GM18502 (cell line): ENCODE measurements around the gene CEPT1.
A peak's percentile ranks its signal among the peaks of the same experiment; 100 is the strongest.

Source experiments
- ATAC-seq: cut with Tn5 transposase; IDR thresholded peaks from one replicate; pipeline ENCODE4 v1.9.1; 2021; ENCODE audit warnings: mild to moderate bottlenecking; ENCODE audit not compliant: unreplicated experiment, poor library complexity

The CEPT1 gene

GRCh38 chr1:111222308-111223125, 82.5 kb downstream of the CEPT1 start:
- ATAC-seq, result peak; percentile 34

GRCh38 chr1:111223126-111223685, 83.2 kb downstream of the CEPT1 start:
- ATAC-seq, result no peak

- ATAC-seq, result no peak
Observed at GRCh38 chr1:111225091-111225490, 85.1 kb downstream of the CEPT1 start.

GRCh38 chr1:111225717-111226400, 85.8 kb downstream of the CEPT1 start:
- ATAC-seq, result no peak

GRCh38 chr1:111227434-111227833, 87.4 kb downstream of the CEPT1 start, which contains the start of gene CHI3L2:
Gene CHI3L2 (plus strand): TSS chr1:111227713. CDS start chr1:111227730, 17 bp downstream.
- no peak for ATAC-seq

- ATAC-seq, result no peak
Observed at GRCh38 chr1:111227851-111228747, 88.1 kb downstream of the CEPT1 start.

GRCh38 chr1:111228748-111229126, 88.7 kb downstream of the CEPT1 start:
- ATAC-seq, result no peak

GRCh38 chr1:111232134-111232533, 92.1 kb downstream of the CEPT1 start:
- no peak for ATAC-seq

- no peak for ATAC-seq
Observed at GRCh38 chr1:111234258-111234657, 94.2 kb downstream of the CEPT1 start.
